Hippocampal formation (tissue), 2 donors: ENCODE data around the gene BECN2.

ENCODE experiments used
- DNase-seq, 2 donors: peaks; one replicate each; lab custom pipeline; 2025; lab: John Stamatoyannopoulos, UW

Gene BECN2, protein sequence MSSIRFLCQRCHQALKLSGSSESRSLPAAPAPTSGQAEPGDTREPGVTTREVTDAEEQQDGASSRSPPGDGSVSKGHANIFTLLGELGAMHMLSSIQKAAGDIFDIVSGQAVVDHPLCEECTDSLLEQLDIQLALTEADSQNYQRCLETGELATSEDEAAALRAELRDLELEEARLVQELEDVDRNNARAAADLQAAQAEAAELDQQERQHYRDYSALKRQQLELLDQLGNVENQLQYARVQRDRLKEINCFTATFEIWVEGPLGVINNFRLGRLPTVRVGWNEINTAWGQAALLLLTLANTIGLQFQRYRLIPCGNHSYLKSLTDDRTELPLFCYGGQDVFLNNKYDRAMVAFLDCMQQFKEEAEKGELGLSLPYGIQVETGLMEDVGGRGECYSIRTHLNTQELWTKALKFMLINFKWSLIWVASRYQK

DNA sequence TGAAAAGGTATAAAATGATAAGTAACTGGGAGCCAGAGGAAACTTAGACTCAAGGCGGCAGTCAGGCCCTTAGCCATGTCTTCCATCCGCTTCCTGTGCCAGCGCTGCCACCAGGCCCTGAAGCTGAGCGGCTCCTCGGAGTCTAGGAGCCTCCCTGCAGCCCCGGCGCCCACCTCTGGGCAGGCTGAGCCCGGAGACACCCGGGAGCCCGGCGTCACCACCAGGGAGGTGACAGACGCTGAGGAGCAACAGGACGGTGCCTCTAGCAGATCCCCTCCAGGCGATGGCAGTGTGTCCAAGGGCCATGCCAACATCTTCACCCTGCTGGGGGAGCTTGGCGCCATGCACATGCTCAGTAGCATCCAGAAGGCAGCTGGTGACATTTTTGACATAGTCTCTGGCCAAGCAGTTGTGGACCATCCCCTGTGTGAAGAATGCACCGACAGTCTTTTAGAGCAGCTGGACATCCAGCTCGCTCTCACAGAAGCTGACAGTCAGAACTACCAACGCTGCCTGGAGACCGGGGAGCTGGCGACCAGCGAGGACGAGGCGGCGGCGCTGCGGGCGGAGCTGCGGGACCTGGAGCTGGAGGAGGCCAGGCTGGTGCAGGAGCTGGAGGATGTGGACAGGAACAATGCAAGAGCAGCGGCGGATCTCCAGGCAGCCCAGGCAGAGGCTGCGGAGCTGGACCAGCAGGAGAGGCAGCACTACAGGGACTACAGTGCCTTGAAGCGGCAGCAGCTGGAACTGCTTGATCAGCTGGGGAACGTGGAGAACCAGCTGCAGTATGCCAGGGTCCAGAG is at the start of gene BECN2:
TSS of gene BECN2 (plus strand) at position 76 of the 803 bp plus-strand sequence. CDS start at position 76, 0 bp downstream.
- DNase-seq: no peak

DNA sequence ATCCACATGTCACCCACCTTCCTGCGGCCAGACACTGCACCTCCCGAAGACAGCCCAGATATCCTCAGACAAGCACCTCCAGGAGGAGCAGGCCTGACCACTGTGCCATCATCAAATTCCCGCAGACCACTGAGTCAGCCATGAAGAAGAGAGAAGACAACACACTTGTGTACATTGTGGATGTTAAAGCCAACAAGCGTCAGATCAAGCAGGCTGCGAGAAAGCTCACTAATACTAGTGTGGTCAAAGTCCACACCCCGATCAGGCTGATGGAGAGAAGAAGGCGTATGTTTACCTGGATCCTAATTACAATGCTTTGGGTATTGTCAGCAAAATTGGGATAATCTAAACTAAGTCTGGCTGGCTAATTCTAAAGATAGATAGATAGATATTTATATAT is 41.4 kb upstream of the BECN2 start:
- no peak for DNase-seq

DNA sequence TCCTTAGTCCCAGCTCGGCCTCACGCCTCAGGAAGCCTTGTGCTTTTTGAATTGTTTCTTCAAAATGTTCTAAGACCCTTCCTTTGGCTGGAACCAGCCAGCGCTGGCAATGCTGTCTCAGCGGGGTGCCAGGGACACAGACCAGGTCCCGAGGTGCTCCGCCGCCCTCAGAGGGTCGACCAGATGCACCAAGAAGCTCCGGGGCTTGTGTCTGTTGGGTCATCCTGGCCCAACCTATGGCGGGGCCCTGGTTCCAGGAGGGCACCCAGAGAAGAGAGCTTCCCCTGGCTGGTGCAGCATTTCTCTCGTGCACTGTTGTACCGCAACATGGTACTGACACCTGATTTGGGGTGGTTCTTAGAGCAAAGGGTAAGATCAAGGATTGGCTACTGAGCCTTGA is 40.1 kb upstream of the BECN2 start:
- DNase-seq: no peak

DNA sequence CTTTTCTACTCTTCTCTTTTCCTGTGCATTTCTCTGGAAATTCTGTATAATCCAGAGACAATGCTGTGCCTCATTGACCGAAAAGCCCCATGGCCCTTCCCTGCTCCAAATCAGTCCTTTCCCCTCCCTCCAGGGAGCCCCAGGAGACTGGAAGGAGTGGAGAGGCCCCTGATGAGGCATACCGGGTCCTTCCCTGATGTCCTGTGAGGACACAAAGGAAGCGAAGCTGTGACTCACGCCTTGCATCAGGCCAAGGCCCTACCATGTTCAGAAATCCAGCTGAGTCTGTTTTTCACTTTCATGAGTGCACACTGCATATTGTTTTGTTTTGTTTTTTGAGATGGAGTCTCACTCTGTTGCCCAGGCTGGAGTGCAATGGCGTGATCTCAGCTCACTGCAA is 38.7 kb upstream of the BECN2 start:
- no peak for DNase-seq

- DNase-seq: no peak
These were observed 33.3 kb upstream of the BECN2 start for GRCh38 chr1:241924080-241924808.

DNA sequence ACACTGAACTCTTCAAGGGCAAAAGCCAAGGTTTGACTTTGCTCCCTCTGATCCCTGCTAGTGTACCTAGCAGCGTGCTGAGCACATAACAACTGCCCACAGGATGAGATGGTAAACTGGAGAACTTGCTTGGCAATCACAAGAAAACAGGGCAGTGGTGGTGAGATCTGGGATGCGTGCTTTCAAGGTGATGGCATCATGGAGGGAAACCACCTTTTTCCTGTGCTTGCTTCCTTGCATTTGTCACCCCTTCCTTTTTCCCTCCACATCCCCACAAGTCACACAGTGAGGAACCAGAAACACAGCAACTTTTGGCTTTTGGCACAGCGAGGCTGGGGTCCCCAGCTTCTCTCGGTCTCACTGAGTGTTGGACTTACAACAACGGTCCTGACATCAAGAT is 31.4 kb upstream of the BECN2 start:
- no peak for DNase-seq

- no peak for DNase-seq
These were observed 30.2 kb upstream of the BECN2 start for GRCh38 chr1:241927321-241927720.

DNA sequence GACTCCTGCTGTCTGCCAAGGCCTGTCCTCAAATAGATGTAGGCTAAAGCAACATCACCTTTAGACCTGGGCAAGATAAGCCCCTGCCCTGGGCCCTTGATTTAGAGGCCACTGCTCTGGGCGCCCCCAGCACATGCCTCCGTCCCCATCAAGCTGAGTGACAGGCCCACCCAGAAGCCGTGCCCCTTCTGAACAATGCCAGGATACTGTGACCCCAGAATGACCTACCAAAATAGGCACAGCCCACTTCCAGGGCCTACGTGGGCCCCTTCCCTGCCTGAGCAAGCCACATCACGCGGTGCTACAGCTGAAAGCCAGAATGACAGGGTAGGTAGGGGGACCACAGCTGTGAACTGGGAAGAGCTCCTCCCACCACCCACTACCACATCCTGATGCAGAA is 24.7 kb upstream of the BECN2 start:
- DNase-seq: no peak

- peak; percentile 14 to 16 for DNase-seq
These were observed 23.2 kb upstream of the BECN2 start for GRCh38 chr1:241934201-241934848.

- DNase-seq: no peak
These were observed 22.7 kb upstream of the BECN2 start for GRCh38 chr1:241934866-241935265.

- DNase-seq: no peak
These were observed 17.8 kb upstream of the BECN2 start for GRCh38 chr1:241939798-241940197.

GRCh38 chr1:241942738-241943137 is 14.8 kb upstream of the BECN2 start:
- DNase-seq: no peak

- no peak for DNase-seq
These were observed 13.3 kb upstream of the BECN2 start for GRCh38 chr1:241944300-241944699.

DNA sequence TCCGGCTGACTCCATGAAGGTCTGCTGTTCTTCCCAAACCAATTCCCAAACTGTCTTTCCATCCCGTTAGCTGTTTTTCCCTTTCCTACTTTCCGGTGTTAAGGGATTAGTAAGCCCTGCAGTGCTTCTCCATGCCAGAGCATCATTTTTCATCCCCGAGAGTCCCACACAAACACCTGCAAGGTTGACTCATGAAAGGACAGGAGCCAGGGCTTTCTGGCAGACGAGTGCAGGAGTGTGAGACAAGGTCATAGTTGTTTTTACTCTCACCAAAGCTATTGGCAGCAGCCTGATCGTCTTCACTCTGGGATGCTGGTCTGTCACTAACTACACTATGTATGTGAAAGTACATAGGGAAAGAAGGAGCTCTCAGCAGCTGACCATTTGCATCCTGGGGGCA is 10.2 kb upstream of the BECN2 start:
- no peak for DNase-seq

GRCh38 chr1:241950390-241950789 is 7.2 kb upstream of the BECN2 start:
- no peak for DNase-seq

GRCh38 chr1:241962153-241962552 is 4.6 kb downstream of the BECN2 start:
- no peak for DNase-seq

- DNase-seq: no peak
These were observed 6.2 kb downstream of the BECN2 start for GRCh38 chr1:241963722-241964121.

DNA sequence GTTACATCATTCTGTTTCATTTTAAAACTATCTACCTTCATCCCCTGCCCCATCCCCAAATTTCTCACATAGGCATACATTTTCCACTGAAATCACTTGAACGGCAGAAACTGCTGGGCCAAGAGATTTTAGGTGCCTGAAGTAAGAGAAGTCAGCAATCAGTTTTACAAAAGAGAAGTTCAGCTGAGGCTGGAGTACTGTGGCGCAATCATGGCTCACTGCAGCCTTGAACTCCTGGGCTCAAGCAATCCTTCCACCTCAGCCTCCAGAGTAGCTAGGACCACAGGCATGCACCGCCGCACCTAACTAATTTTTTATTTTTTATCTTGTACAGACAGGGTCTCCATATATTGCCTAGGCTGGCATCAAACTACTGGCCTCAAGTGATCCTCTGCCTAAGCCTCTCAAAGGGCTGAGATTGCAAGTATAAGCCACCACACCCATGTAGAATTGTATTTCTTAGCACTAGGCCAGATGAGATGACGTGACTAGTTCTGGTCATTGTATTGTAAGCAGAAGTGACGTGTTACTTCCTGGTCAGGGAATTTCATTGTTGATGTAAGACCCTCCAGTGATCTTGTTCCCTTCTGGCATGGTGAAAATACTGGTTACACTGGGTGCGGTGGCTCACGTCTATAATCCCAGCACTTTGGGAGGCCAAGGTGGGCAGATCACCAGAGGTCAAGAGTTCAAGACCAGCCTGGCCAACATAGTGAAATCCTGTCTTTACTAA is 7.1 kb downstream of the BECN2 start:
- no peak for DNase-seq

DNA sequence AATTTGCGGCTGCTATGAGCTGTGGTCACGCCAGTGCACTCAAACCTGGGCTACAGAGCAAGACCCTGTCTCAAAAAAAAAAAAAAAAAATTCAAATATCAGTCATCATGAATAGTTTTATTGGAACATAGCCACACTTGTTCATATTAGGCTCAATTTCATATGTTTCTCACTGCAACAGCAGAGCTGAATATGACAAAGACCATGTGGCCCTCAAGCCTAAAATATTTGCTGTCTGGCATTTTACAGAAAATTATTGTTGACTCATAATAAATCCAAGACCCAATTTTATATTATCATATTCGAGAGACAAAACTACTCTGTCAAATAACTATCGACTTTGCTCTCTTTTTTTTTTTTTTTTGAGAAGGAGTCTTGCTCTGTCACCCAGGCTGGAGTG is 11.0 kb downstream of the BECN2 start:
- DNase-seq: no peak

GRCh38 chr1:241972703-241973369 is 15.3 kb downstream of the BECN2 start:
- no peak for DNase-seq

GRCh38 chr1:241976229-241976628 is 18.7 kb downstream of the BECN2 start:
- DNase-seq: no peak
